Measurements from ENCODE around the gene ARHGAP26. TPM values are rescaled to one million over a fixed set of nuclear protein-coding genes. Genes with fewer than 3 reads are reported as not detected.

The ARHGAP26 gene
- total and polyA plus RNA-seq, 9 donors, result 1.9 to 47.1 (median 12.0) TPM

DNA sequence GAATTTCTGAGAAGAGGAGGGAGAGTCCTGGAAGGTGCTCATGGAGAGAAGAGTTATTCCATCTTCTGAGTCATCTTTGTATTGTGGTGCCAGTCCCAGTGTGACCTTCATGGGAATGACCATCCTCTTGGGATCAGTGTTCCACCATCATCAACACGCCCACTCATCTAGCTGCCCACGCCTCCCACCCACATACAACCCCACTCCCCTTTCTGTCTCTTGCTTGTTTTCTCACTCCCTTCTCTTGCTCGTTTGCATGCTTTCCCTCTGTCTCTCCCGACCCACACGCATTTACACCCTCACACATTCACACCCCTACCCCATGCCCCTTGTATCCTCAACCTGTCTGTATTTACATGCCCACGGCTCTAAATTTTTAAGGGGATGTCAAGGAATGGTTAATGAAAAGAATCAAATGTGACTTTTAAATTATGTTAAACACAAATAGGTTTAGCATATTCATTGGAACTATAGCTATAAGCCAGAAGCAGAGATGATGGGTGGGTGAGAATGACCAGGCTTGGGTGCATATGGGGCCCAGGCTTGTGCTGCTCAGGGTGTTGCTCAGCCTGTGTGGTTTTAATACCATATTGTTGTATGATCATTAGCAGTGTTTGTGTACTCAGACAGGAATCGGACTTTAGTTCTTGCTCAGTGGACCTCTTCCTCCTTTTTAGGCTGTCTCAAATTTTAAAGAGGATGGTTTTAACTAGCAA lies 160.4 kb downstream of the ARHGAP26 start:
- H3K4me3 ChIP-seq, result no peak overlapping the region
- TF ChIP-seq POLR2A (IDR thresholded peaks at IDR 0.05), result no peak
- TF ChIP-seq EP300 (IDR thresholded peaks at IDR 0.05), result no peak
- TF ChIP-seq CTCF (IDR thresholded peaks at IDR 0.05), result no peak
- intact Hi-C loops (cut with DNase I), result no loop called here
- no peak for DNase-seq
- H3K27me3 ChIP-seq, result no peaks in the 10 kb centered on the region
- H3K4me1 ChIP-seq (ENCODE audit: insufficient read depth), result peaks cover 2% of the 10 kb centered on the region
- no peaks in the 10 kb centered on the region for H3K36me3 ChIP-seq
- no peak overlapping the region for H3K27ac ChIP-seq
- no peaks in the 10 kb centered on the region for H3K9me3 ChIP-seq
- WGBS, 3 donors, result 84 to 92% (median 91%) methylated on average over 7 of the region's 7 CpGs

DNA sequence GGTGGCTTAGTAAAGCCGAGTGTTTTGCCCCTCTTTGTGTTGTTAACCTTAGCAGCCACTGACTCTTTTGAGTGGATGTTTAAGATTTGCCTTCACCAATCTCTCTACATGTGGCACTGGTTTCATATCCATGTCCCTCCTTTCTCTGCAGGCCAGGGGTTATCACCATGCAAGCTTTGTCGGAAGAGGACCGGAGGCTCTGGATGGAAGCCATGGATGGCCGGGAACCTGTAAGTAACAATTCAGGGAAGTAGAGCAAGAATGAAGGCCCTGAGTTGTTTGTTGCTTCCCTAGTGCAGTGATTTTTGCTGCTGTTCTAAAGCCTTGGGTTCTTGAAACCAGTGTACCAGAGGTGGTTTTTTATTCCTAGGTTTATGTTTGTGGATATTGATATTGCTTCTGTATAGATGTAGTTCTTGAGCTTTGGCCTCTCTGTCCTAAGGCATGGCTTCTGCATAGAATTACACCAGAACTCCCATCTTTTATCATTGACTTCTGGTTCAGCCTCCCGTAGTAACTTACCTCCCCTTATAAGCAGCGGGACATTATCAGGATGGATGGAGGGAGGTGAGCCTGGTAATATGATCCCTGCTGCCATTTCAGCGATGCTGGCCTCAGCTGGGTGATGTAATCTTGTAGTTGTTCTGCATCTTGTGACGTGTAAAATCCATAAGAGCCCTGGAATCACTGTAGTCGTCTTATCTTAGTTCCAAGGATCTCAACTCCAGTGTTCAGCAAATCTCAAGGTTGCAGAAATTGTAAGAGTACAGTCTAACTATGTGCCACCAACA lies 161.9 kb downstream of the ARHGAP26 start:
- Histone ChIP-seq H3K4me3 (no peak overlapping the region), H3K9me3 (no peaks in the 10 kb centered on the region), H3K36me3 (no peaks in the 10 kb centered on the region), H3K4me1 (ENCODE audit: insufficient read depth) (peaks cover 2% of the 10 kb centered on the region), H3K27ac (no peak overlapping the region), H3K27me3 (no peaks in the 10 kb centered on the region)
- intact Hi-C loops (cut with DNase I), result no loop called here
- TF ChIP-seq EP300 (IDR thresholded peaks at IDR 0.05) (no peak), CTCF (IDR thresholded peaks at IDR 0.05) (no peak), POLR2A (IDR thresholded peaks at IDR 0.05) (no peak)
- DNase-seq, result no peak
- WGBS, 3 donors, result 80 to 81% (median 81%) methylated on average over 9 of the region's 9 CpGs

- H3K9me3 ChIP-seq, result no peaks in the 10 kb centered on the region
- no peak for DNase-seq
- no peak overlapping the region for H3K4me3 ChIP-seq
- intact Hi-C loops (cut with DNase I), result no loop called here
- no peaks in the 10 kb centered on the region for H3K36me3 ChIP-seq
- H3K27ac ChIP-seq, result no peak overlapping the region
- H3K4me1 ChIP-seq (ENCODE audit: insufficient read depth), result peaks cover 2% of the 10 kb centered on the region
- TF ChIP-seq CTCF (IDR thresholded peaks at IDR 0.05) (no peak), POLR2A (IDR thresholded peaks at IDR 0.05) (no peak), EP300 (IDR thresholded peaks at IDR 0.05) (no peak)
- 69 to 77% (median 72%) methylated on average over 4 of the region's 4 CpGs for whole genome bisulfite sequencing, 3 donors
- H3K27me3 ChIP-seq, result no peaks in the 10 kb centered on the region
Observed at GRCh38 chr5:142934051-142934762, 164.0 kb downstream of the ARHGAP26 start.

DNA sequence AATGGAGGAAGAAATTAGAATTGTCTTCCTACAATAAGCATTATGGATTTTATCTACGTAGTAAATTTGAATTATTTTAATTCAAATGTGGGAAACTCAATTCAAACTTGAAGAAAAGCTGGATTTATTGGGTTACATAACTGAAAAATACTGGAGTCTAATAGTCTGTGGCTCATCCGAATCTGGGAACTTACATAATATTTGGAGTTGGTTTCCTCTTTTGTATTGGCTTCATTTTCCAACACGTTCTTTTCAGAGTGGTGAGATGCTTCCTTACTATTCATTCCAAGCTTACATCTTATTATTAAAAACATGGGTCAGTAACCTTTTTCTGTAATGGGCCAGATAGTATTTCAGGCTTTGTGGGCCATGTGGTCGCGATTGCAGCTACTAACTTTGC lies 164.8 kb downstream of the ARHGAP26 start:
- intact Hi-C loops (cut with DNase I), result no loop called here
- DNase-seq, result no peak
- WGBS, 3 donors, result 82 to 87% (median 87%) methylated on average over 5 of the region's 5 CpGs
- no peaks in the 10 kb centered on the region for H3K36me3 ChIP-seq
- no peaks in the 10 kb centered on the region for H3K27me3 ChIP-seq
- no peak overlapping the region for H3K27ac ChIP-seq
- no peaks in the 10 kb centered on the region for H3K4me1 ChIP-seq (ENCODE audit: insufficient read depth)
- no peak overlapping the region for H3K4me3 ChIP-seq
- no peak for TF ChIP-seq CTCF (IDR thresholded peaks at IDR 0.05)
- no peak for TF ChIP-seq EP300 (IDR thresholded peaks at IDR 0.05)
- no peak for TF ChIP-seq POLR2A (IDR thresholded peaks at IDR 0.05)
- H3K9me3 ChIP-seq, result no peaks in the 10 kb centered on the region
